Measurements from ENCODE around the gene SEMA4D.

Gene SEMA4D

GRCh38 chr9:89404074-89404473 lies 93.8 kb downstream of the SEMA4D start:
- no peak for DNase-seq

GRCh38 chr9:89402695-89403427 lies 95.1 kb downstream of the SEMA4D start:
- no peak for DNase-seq

DNA sequence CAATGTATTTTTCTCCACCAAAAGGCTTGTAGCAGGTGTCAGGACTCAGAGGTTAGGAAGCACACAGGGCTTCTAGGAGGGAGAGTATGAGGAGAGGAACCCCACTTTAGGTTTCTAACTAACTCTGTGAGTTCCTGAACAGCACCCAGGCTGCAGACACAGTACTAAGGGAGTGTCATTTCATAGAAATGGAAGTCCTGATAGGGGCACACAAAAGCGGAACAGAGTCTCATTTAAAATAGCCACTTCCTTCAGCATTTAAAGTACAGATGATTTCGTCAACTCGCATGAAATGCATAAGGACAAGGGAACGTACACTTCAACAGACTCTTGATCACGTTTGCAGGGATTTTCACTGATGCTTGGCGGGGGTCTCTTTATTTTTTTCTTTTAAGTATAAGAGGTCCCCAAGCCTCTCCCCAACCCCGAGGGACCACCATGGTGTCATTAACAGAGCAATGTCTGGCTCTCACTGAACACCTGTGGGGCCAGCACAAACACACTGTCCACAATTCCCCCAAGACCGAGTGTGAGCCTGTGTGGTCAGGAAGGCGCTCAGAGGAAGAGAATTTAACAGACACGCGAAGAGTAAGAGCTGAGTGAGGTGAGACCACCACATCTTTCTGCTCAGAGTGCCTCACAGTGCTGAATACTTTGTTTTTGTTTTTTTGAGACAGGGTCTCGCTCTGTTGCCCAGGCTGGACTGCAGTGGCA lies 97.4 kb downstream of the SEMA4D start:
- DNase-seq, result no peak

GRCh38 chr9:89398621-89399020 lies 99.3 kb downstream of the SEMA4D start:
- no peak for DNase-seq

GRCh38 chr9:89397471-89397870 lies 100.4 kb downstream of the SEMA4D start:
- DNase-seq, result no peak

- no peak for DNase-seq
These were observed 101.8 kb downstream of the SEMA4D start for GRCh38 chr9:89395931-89396710.

DNA sequence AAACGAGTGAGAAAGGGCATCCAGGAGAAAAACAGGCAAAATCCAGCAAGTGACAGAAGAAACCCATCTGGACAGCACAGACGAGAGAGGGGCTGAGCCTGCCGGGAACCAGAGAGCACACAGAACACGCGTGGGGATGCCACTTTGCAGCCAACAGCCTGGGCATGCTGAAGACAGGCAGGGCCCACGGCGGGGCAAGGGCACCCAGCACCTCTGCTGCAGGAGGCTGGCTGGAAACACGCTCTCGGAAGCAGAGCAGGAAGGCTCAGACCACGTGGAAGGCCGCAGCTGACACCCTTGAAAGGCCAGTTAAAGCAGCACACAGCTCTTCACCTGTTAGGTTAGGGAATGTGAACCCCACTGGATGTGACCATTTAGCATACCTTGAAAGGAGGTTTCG lies 103.5 kb downstream of the SEMA4D start:
- DNase-seq, result no peak

DNA sequence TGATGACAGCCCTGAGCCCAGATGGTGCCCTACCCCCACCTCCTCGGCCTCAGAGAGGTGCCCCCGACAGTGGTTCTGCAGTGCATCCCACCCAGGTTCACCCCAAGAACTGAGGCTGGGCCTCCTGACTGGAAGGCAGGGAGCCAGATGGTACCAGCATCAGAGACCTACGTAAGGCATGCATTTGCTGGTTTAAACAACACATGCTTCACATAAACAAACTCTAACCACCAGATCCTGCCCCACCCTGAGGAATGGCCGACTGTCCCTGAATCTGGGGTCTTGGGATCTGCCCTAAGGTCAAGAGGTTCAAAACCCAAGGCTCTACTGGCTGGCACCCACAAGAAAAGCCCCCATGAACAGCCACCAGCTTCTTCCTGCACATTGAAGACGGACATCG lies 106.3 kb downstream of the SEMA4D start:
- no peak for DNase-seq

GRCh38 chr9:89390578-89391116 lies 107.3 kb downstream of the SEMA4D start:
- DNase-seq, result no peak

DNA sequence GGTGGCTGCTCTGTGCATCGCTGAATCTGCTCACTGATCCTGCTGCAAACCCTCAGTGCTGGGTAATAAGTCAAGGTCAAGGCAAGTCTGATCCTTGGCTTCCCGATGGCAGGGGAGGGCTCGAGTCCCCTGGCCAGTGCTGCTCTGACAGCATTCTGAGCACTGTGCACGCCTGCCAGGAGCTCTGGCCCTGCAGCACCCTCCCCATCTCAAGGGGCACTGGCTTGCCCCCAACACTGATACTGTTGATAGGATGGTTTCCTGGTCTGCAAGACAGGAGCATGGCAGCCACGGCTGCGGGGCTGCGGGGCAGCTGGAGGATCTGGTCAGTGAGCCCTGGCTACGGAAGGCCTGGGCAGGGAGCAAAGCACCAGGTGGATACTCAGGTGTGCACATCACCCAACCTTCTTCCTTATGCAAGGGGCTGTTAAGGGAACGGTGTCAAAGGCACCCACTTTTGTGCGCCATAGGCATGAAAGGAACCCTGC lies 107.8 kb downstream of the SEMA4D start:
- DNase-seq, result no peak

DNA sequence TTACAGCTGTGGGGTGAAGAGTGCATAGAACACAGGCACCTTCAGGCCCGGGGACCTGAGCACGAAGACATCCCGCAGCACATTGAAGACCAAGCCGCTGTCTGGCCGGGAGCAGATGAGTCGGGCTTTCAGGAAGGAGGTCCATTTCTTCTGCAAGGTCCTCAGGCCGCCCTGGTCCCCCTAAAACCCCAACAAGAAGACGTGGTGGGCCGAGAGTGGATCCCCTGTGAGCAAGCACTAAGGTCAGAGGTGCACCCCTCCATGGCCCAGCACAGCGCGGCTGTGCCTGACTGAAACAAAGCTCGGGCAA lies 109.1 kb downstream of the SEMA4D start:
- DNase-seq, result no peak

- no peak for DNase-seq
These were observed 109.6 kb downstream of the SEMA4D start for GRCh38 chr9:89388084-89388867.

GRCh38 chr9:89387197-89387849 lies 110.6 kb downstream of the SEMA4D start:
- no peak for DNase-seq

DNA sequence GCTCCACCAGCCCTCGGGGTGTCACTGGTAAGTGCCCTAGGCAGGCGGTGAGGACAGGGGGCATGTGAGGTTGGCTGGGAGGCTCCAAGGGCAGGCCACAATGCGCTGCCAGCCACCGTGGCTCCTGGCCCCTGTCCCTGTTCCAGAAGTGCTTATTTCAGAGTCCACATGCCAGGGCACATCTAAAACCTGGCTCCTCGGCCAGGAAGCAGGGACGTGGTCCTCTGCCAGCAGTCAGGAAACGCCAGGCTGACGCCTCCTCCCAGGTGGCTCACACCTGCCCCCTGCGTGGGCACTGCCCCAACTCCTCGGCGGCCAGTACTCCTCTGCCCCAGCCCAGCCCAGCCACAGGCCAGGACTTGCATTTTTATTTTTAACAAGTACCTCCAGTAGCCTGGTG lies 111.1 kb downstream of the SEMA4D start:
- no peak for DNase-seq

DNA sequence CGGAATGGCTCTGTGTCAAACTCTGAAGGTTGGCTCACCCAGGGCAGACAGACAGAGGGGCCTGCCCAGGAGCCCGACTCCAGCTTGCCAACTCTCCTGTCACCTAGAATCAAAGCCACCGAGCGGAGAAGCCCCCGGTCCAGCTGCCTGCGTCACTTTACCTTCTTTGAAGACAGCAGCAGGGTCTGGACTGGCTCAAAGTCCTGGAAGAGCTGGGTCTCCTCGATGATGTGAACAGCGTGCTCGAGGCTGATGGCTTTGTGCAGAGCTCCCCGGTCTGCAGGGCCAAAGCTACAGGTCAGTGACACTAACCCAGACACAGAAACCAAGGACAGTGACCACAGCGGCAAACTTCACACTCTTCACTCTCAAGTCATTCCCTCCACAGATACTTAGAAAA lies 111.7 kb downstream of the SEMA4D start:
- DNase-seq, result no peak

GRCh38 chr9:89384783-89385182 lies 113.1 kb downstream of the SEMA4D start:
- no peak for DNase-seq

- DNase-seq, result no peak
These were observed 114.1 kb downstream of the SEMA4D start for GRCh38 chr9:89383721-89384300.

- no peak for DNase-seq
These were observed 114.7 kb downstream of the SEMA4D start for GRCh38 chr9:89383030-89383720.

DNA sequence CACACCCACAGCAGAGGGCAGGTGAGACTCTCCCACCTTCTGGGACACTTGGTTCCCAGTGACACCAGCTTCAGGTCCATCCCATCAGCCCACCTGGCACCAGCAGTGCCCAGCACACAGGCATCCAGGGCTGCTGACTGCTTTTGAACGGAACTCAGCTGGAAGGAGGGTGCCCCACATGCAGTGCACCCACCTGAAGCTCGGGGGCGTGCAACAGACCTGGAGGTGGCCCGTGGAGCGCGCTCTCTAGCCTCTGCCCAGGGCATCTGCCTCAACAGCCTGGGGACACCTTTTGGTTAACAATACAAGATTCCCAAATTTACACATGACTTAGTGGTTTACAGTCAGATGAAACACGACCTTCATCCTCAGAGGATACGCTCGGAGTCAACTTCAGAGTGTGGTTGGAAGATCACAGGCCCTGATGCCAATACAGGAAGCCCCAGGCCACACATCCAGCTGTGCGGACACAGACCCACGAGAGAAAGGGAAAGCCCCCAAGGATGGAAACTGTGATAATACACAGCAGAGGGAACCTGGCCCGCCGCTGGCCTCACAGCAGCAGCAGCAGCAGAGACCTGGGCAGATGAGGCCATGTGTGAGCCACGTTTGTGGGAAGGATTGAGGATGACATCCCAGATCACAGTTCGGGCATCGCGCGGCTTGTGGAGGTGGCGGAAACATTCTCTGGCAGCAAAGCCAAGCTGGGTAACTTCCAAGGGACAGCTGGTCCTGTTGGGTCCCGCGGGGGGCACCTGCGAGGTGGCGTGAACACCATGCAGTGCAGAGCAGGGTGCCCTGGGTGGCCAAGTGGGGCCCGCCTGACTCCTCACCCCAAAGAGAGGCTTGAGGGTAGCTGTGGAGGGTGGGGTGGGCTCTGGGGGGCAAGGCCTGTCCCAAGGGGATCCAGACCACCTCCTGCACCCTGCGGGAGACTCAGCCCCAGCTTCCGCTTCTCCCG lies 115.6 kb downstream of the SEMA4D start:
- DNase-seq, result no peak

DNA sequence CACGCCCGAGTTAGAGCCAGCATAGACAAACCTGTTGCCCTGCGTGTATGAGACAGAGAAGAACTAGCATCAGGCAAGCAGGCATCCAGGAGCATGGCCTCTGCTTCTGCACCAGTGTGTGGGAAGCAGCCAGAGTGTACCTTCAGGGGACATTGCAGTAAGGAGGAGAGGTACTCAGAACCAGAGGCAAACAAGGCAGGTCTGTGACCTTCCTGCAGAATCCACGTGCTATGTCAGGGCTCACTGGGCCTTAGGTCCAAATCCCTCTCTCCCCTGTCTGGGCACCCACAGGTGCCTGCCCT lies 116.7 kb downstream of the SEMA4D start:
- no peak for DNase-seq
